NCI-H460 (cell line): ENCODE results near the gene MACROH2A1. TPM values are rescaled to one million over a fixed set of nuclear protein-coding genes. Genes with fewer than 3 reads are reported as not detected.

Experiments
- DNase-seq: peaks from one replicate; pipeline ENCODE4 v3.0.0-alpha.2; 2016; ENCODE audit warnings: low read depth; ENCODE audit errors: extremely low read depth
- total RNA-seq: library from RNA; depleted of rRNA; stranded (reverse); fragments of >200 nt; shearing (Covaris generic); gene quantifications from 2 replicates; pipeline ENCODE4 v1.2.3, GENCODE V29; 2014

The MACROH2A1 gene
- total RNA-seq, 1 experiment from 2014 or later = 170 TPM

DNA sequence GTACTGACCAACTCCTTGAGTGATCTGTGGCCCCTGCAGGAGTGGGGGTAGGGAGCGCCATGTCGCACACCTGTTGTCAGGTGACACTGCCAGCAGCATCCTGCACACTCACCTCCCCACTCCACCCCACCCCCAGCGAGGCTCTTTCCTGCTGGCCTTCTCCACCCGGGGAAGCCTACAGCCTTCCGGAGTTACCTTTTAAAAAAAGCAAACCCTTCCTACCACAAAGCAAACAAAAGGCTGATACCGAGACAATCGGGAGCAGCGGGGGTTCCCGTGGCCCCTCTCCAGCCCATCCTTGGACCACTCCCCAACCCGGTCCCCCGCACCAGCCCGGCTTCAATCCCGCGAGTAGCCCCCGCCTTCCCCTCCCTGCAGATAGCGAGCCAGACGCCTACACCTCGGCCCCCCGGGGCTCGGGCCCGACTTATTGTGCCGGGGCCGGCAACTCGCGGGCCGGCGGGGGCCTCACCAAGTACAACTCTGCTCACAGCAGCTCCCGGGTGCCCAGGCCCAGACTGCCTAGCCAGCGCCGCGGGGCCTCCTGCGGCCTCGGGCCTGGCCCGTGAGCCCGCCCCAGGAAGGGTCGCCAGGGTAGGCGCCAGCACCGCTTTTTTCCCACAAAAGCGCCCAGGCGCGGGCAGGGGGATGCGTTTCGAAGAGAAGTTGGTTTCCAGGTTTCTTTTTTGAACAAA lies 724 bp downstream of the MACROH2A1 start:
- no peak for DNase-seq

GRCh38 chr5:135397084-135397483 lies 1.9 kb downstream of the MACROH2A1 start:
- DNase-seq = no peak

- no peak for DNase-seq
Measured at GRCh38 chr5:135396459-135397055, 2.5 kb downstream of the MACROH2A1 start.

DNA sequence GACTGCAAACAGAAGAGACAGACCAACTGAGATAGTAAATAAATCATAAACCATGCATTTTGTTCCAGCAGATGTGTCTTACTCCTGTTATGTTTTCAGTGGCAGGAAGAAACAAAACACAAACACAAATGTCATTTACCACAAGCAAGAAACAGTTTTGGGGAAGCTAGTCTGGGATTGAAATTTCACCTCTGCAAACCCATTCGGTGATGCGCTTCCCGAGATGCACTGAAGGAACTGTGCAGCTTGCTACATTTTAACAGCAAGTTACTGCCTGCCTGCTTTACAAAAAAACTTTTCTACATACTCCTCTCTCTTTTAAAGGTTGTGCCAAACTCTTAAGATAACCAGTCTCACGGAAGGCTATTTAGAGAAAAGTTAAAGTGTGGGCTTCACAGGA lies 3.2 kb downstream of the MACROH2A1 start:
- DNase-seq = no peak

DNA sequence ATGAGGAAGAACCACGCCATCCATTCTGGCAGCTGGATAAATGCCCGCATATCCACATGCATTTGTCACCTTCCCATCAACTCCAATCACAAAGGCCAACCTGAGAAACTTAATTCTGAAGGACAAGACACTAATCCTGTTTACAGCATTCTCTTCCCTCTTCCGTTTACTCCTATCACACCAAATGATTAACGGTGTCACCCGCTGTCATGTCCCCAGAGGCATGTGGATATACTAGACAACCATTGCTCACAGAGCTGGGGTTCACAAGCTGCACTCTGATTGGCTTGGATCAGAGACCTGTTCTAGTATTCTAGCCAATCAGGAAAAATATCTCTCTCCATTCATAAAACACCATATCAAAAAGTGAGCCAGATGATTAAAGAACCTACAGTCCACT lies 3.6 kb downstream of the MACROH2A1 start:
- DNase-seq = no peak

- no peak for DNase-seq
Measured at GRCh38 chr5:135394095-135394494, 4.9 kb downstream of the MACROH2A1 start.

DNA sequence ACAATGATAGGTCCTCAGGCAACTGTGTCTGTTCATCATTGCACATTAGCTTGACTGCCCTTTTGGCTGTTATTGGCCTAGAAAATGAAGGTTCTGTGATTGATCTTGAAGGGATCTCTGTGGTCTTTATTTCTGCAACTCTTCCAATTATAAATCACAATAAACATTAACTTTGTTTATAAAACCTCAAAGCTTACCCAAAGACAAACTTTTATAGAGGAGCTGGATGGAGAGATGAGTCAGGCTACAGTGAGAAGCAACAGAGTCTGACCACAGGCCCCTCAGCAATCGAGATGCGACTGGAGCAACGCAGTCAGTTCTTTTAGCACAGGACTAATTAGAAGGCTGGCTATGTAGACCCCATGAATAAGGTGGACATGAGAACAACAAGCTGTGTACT lies 5.3 kb downstream of the MACROH2A1 start:
- no peak for DNase-seq

GRCh38 chr5:135393229-135393628 lies 5.8 kb downstream of the MACROH2A1 start:
- no peak for DNase-seq

- no peak for DNase-seq
Measured at GRCh38 chr5:135392256-135392655, 6.8 kb downstream of the MACROH2A1 start.

DNA sequence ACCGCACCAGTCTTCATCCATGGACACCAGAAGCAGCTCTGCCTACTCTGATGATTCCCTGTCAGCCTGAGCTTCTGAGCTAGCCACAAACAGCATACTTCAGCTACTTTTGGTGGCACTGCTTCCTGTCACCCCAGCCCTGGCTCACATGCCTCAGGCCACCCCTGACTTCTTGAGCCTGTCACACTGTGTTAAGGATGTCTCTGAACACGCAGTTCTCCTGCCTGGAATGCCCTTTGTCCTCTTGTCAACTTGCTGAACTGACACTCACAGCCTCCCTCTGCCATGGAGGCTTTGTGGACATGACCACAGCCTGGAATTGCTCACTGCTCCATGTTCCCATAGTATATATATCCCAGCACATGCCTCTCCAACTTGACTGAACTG lies 7.2 kb downstream of the MACROH2A1 start:
- no peak for DNase-seq

- no peak for DNase-seq
Measured at GRCh38 chr5:135391116-135391868, 7.7 kb downstream of the MACROH2A1 start.

DNA sequence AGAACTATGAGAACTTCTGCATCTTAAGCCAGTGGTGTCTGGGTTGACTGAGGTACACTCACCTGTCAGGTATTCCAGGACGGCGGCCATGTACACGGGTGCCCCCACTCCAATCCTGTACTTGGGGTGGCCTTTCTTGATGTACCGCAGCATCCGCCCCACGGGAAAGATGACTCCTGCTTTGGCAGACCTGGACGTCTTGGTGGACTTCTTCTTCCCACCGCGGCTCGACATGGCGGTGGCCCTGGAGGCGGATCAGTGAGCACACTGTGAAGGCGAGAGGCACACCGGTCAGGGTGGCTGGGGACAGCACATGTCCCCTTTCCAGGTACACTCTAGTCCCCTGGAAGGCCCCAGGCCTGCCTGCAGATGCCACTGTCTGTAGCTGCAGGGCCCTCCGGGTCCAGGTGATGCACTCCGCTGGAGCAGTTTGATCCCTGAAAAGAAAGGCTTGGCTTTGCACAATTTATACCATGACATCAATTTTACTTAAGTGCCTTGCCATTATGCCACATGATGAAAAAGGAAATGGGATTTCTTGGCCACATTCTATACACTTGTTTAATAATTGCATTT lies 10.1 kb downstream of the MACROH2A1 start:
- no peak for DNase-seq

GRCh38 chr5:135387629-135387960 lies 11.4 kb downstream of the MACROH2A1 start:
- no peak for DNase-seq

- DNase-seq = peak; percentile 70
Measured at GRCh38 chr5:135386886-135387628, 12.0 kb downstream of the MACROH2A1 start.

- no peak for DNase-seq
Measured at GRCh38 chr5:135386096-135386495, 12.9 kb downstream of the MACROH2A1 start.

DNA sequence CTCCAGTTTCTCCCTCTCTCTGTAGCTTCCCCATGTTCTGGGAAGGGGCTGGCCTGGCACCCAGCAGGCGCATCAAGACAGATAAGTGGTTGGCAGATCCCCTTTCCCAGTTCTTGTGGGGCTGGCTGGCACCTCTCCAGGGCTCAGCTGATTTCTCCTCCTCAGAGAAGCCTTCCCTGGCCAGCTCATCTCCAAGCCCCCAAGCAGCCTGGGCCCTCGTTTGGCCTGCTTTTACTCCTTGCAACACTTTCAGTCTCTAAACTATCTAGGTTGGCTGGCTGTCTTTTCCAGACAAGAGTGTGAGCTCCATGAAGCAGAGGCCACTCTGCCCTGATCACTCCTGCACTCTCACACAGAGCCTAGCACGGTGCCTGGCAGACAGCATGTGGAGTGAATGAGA lies 13.5 kb downstream of the MACROH2A1 start:
- no peak for DNase-seq

DNA sequence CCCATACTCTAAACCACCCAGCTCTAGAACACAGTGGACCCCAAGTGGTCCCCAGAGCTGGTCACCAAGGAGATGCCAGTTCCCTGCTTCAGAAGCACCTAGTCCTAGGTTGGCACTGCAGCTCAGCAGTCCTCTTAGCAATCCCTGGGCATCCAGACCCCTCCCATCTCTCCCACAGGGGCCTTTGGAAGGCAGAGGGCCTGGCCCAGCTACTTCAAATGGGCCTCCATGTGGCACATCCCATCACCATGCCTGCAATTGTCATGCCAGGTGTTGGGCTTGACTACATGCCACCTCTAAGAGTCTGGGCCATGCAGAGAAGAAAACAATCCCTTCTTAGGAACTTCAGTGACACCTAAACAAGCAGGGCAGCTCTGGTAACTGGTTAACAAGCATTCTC lies 14.1 kb downstream of the MACROH2A1 start:
- no peak for DNase-seq

GRCh38 chr5:135383803-135384495 lies 15.1 kb downstream of the MACROH2A1 start:
- no peak for DNase-seq

GRCh38 chr5:135382981-135383380 lies 16.1 kb downstream of the MACROH2A1 start:
- no peak for DNase-seq

- no peak for DNase-seq
Measured at GRCh38 chr5:135382106-135382790, 16.8 kb downstream of the MACROH2A1 start.
